Tibial artery (tissue), 4 donors: ENCODE measurements around the gene SMKR1.

ENCODE experiments used
- DNase-seq, 2 donors: peaks; one replicate each; pipeline ENCODE4 v3.0.0-alpha.2; 2019
- H3K27ac ChIP-seq, 2 donors: fragments of 200-600 bp; sonication (generic) in 1 of 2; 1 replicate in 1 of 2; 2 replicates in 1 of 2; pipeline ENCODE4 v1.5.1; 2018 to 2019; ENCODE audit warnings: mild to moderate bottlenecking in 1 of 2
- H3K27me3 ChIP-seq, 2 donors: fragments of 200-600 bp; sonication (generic) in 1 of 2; one replicate each; pipeline versions ENCODE4 v1.5.1 to v1.6.0; 2016 to 2019
- H3K36me3 ChIP-seq, 3 donors: fragments of 200-600 bp; sonication (generic) in 2 of 3; one replicate each; pipeline ENCODE4 v1.5.1; 2016 to 2019; ENCODE audit warnings: mild to moderate bottlenecking in 2 of 3
- H3K4me1 ChIP-seq, 4 donors: fragments of 200-600 bp; sonication (generic) in 2 of 4; 1 replicate in 3 of 4; 2 replicates in 1 of 4; pipeline ENCODE4 v1.5.1; 2016 to 2019
- H3K4me3 ChIP-seq, 2 donors: fragments of 200-600 bp; sonication (generic) in 1 of 2; 1 replicate in 1 of 2; 2 replicates in 1 of 2; pipeline ENCODE4 v1.5.1; 2018 to 2019; ENCODE audit warnings: mild to moderate bottlenecking in 2 of 2
- H3K9me3 ChIP-seq, 3 donors: fragments of 200-600 bp; sonication (generic) in 1 of 3; one replicate each; pipeline ENCODE4 v1.5.1; 2016 to 2019
- intact Hi-C: fragments of 100-400 bp; cut with DNase I; formaldehyde crosslinking; loops from one replicate; pipeline ENCODE4 v1.15.0; 2023; ENCODE audit warnings: low total_unique reads
- TF ChIP-seq, protein P1 (sequence below), 2 experiments: fragments of 200-600 bp in 1 of 2; fragments of 450-650 bp in 1 of 2; IDR thresholded peaks; one replicate each; pipeline ENCODE4 v1.5.1; 2017 to 2019; ENCODE audit warnings: antibody characterized with exemption in 2 of 2, mild to moderate bottlenecking in 1 of 2, moderate library complexity in 1 of 2

Gene SMKR1

DNA sequence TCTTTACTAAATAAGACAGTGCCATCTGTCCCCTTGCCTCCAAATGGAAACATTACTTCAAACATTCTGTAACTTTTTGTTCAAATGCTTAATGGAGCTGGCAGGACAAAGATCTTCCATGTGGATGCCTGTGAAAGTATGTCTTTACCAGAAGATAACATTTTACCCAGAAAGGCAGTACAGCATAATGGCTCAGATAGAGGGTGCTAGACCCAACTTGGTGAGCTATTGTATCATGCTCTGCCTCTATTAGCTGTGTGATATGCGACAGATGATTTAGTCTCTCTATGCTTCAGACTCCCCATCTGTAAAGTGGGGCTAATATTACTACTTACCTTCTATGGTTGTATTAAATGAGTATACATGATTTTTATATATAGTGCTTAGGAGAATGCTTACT, 8.8 kb upstream of the SMKR1 start:
- no peak for DNase-seq
- H3K27me3 ChIP-seq, result peaks cover 0 to 3% of the 10 kb centered on the region in 2 donors
- H3K36me3 ChIP-seq, result no peaks in the 10 kb centered on the region
- H3K9me3 ChIP-seq, result no peaks in the 10 kb centered on the region
- intact Hi-C loops, result no loop called here
- no peaks in the 10 kb centered on the region for H3K4me1 ChIP-seq
- no peak overlapping the region for H3K4me3 ChIP-seq
- H3K27ac ChIP-seq, result no peak overlapping the region
- TF ChIP-seq, protein P1, sequence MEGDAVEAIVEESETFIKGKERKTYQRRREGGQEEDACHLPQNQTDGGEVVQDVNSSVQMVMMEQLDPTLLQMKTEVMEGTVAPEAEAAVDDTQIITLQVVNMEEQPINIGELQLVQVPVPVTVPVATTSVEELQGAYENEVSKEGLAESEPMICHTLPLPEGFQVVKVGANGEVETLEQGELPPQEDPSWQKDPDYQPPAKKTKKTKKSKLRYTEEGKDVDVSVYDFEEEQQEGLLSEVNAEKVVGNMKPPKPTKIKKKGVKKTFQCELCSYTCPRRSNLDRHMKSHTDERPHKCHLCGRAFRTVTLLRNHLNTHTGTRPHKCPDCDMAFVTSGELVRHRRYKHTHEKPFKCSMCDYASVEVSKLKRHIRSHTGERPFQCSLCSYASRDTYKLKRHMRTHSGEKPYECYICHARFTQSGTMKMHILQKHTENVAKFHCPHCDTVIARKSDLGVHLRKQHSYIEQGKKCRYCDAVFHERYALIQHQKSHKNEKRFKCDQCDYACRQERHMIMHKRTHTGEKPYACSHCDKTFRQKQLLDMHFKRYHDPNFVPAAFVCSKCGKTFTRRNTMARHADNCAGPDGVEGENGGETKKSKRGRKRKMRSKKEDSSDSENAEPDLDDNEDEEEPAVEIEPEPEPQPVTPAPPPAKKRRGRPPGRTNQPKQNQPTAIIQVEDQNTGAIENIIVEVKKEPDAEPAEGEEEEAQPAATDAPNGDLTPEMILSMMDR (IDR thresholded peaks at IDR 0.05), result no peak

DNA sequence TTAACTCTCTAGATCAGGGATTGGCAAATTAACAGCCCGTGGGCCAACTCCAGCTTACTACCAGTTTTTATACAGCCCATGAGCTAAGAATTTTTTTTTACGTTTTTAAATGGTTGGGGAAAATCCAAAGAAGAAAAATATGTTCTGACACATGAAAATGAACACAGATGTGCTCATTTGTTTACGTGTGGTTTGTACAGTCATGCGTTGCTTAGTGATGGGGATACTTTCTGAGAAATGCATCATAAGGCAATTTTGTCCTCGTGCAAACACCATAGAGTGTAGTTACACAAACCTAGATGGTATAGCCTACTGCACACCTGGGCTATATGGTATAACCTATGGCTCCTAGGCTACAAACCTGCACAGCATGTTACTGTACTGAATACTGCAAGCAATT, 8.3 kb upstream of the SMKR1 start:
- no peaks in the 10 kb centered on the region for H3K9me3 ChIP-seq
- TF ChIP-seq, protein P1 (IDR thresholded peaks at IDR 0.05), result no peak
- intact Hi-C loops, result no loop called here
- H3K27me3 ChIP-seq, result peaks cover 0 to 3% of the 10 kb centered on the region in 2 donors
- H3K36me3 ChIP-seq, result no peaks in the 10 kb centered on the region
- H3K4me1 ChIP-seq, result no peaks in the 10 kb centered on the region
- no peak overlapping the region for H3K4me3 ChIP-seq
- no peak overlapping the region for H3K27ac ChIP-seq
- no peak for DNase-seq

DNA sequence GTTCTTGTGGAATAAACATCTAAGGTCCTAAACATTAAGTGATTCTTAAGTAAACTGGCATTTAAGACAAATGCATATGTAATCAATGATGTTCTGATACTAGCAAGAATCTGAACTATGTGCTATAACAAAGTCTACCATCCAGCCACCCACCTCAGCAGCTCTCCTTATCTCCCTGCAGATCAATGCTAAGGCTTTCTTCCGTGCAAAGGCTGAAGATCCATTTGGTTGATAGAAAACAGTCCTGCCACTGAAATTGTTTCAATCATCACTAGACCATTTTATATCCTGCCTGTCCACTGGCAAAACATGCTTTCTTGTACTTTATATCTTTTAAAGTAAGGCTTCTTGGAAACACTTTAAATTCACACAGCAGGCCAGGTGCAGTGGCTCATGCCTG, 6.3 kb upstream of the SMKR1 start:
- no peak overlapping the region for H3K27ac ChIP-seq
- TF ChIP-seq, protein P1 (IDR thresholded peaks at IDR 0.05), result no peak
- H3K4me1 ChIP-seq, result no peaks in the 10 kb centered on the region
- H3K9me3 ChIP-seq, result no peaks in the 10 kb centered on the region
- no peak overlapping the region for H3K4me3 ChIP-seq
- no peaks in the 10 kb centered on the region for H3K36me3 ChIP-seq
- H3K27me3 ChIP-seq, result peaks cover 0 to 12% of the 10 kb centered on the region in 2 donors
- intact Hi-C loops, result no loop called here
- no peak for DNase-seq

DNA sequence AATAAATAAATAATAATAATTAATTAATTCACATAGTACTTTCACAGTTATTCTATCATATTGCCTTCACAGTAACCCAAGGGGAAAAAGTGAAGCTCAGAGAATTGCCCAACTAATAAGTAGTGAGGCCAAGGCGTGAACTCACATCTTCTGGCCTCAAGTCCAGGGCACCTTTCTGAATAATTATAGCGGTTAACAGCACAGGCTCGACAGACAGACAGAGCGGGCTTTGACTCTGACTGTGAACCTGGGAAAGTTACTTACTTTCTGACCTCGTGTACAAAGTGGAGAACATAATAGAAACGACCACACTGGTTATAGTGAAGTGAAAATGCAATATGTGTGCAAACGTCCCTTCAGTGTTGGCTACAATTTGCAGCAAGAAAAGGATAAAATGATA, 5.7 kb upstream of the SMKR1 start:
- no peak for DNase-seq
- Histone ChIP-seq H3K9me3 (no peaks in the 10 kb centered on the region), H3K4me1 (peaks cover 0 to under 1% (median 0%) of the 10 kb centered on the region in 4 donors), H3K4me3 (no peak overlapping the region), H3K27me3 (peaks cover 0 to 16% of the 10 kb centered on the region in 2 donors), H3K27ac (no peak overlapping the region), H3K36me3 (no peaks in the 10 kb centered on the region)
- TF ChIP-seq, protein P1 (IDR thresholded peaks at IDR 0.05), result no peak
- intact Hi-C loops, result no loop called here

DNA sequence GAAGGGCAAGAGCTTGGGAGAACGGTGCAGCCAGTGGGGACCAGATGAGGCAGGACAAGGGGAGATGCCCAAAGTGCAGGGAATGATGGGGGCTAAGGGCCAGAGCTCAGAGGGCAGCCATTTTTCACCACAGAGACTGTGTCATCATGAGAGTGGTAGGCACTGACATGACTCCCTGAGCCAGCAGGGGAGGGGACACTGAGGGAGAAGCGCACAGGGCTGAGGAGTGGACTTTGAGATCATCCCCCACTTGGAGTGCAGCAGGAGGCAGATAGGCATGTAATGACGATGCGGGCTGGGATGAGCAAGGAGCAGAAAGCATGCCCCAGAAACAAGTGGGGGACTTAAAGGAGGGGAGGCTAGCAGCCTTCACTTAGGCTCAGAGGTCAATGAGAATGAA, 5.2 kb upstream of the SMKR1 start:
- Histone ChIP-seq H3K27ac (no peak overlapping the region), H3K36me3 (no peaks in the 10 kb centered on the region), H3K9me3 (no peaks in the 10 kb centered on the region), H3K4me3 (no peak overlapping the region), H3K4me1 (peaks cover 0 to 6% (median 0%) of the 10 kb centered on the region in 4 donors), H3K27me3 (peaks cover 0 to 17% of the 10 kb centered on the region in 2 donors)
- intact Hi-C loops, result no loop called here
- no peak for DNase-seq
- TF ChIP-seq, protein P1 (IDR thresholded peaks at IDR 0.05), result no peak

DNA sequence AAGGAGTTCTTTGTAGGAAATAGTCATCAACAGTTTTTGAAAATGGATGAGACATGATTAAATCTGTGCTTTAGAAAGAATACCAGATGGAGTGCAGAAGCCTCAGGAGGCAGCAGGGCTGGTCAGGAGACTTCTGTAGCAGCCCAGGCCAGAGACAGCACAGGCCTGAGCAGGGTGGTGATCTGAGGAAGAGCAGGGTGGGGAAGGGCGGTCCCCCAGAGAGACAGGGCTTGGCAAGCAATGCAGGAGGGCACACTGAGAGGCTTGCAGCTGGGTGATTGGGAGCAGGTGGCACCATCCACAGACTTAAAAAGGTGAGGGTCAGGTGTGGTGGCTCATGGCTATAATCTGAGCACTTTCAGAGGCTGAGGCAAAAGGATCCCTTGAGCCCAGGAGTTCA, 4.3 kb upstream of the SMKR1 start:
- Histone ChIP-seq H3K27ac (no peak overlapping the region), H3K36me3 (no peaks in the 10 kb centered on the region), H3K27me3 (peaks cover 0 to 24% of the 10 kb centered on the region in 2 donors), H3K4me1 (peaks cover 0 to 12% (median 6%) of the 10 kb centered on the region in 4 donors), H3K9me3 (no peaks in the 10 kb centered on the region), H3K4me3 (no peak overlapping the region)
- no peak for DNase-seq
- TF ChIP-seq, protein P1 (IDR thresholded peaks at IDR 0.05), result no peak
- intact Hi-C loops, result no loop called here
